ENCODE results near the gene LCE1D.

Gene LCE1D

GRCh38 chr1:152760551-152761190 lies 35.9 kb upstream of the LCE1D start:
- WGBS (ENCODE audit: extremely low coverage, insufficient coverage, insufficient read length), result no CpG with 5 or more reads among the region's 31 CpGs
- no peaks in the 10 kb centered on the region for H3K27me3 ChIP-seq (ENCODE audit: insufficient read depth, low read length)
- H4K91ac ChIP-seq (ENCODE audit: low read depth, low read length), result no peak overlapping the region
- H3K4ac ChIP-seq (ENCODE audit: low read depth, low read length), result no peak overlapping the region
- H3K4me2 ChIP-seq (ENCODE audit: low read length), result no peak overlapping the region
- H2BK5ac ChIP-seq (ENCODE audit: low read depth, low read length, poor library complexity), result no peak overlapping the region
- H3K27ac ChIP-seq (ENCODE audit: low read depth, low read length), result no peak overlapping the region
- peaks cover 48% of the 10 kb centered on the region for H3K9me3 ChIP-seq (ENCODE audit: insufficient read depth, low read depth, low read length)
- H3K4me3 ChIP-seq (ENCODE audit: low read depth, low read length), result no peak overlapping the region
- no peak overlapping the region for H3K23ac ChIP-seq (ENCODE audit: low read length)
- no peak overlapping the region for H3K18ac ChIP-seq (ENCODE audit: low read length)
- H2BK120ac ChIP-seq (ENCODE audit: insufficient read depth, low read length, poor library complexity), result no peak overlapping the region
- H4K8ac ChIP-seq (ENCODE audit: low read depth, low read length), result no peak overlapping the region
- H2AFZ ChIP-seq (ENCODE audit: insufficient read depth, low read length, poor library complexity), result no peak overlapping the region
- H3K36me3 ChIP-seq (ENCODE audit: control insufficient read depth in 1 of 2, insufficient read depth in 2 of 2, low read length in 2 of 2), result no peaks in the 10 kb centered on the region
- no peak overlapping the region for H2BK12ac ChIP-seq (ENCODE audit: low read length)
- H3K4me1 ChIP-seq (ENCODE audit: control insufficient read depth in 1 of 2, insufficient read depth in 2 of 2, low read length in 2 of 2), result no peaks in the 10 kb centered on the region
- DNase-seq, result no peak
- no peak overlapping the region for H4K12ac ChIP-seq (ENCODE audit: low read depth, low read length)
- no peak overlapping the region for H3K14ac ChIP-seq (ENCODE audit: low read length)
- no peaks in the 10 kb centered on the region for H3K79me1 ChIP-seq (ENCODE audit: low read length)
- H2AK5ac ChIP-seq (ENCODE audit: low read length), result no peak overlapping the region
- H3K9ac ChIP-seq (ENCODE audit: low read length), result no peak overlapping the region
- no peaks in the 10 kb centered on the region for H3K79me2 ChIP-seq (ENCODE audit: control insufficient read depth, insufficient read depth, low read length, poor library complexity)

GRCh38 chr1:152761609-152762213 lies 34.8 kb upstream of the LCE1D start:
- H2BK12ac ChIP-seq (ENCODE audit: low read length), result no peak overlapping the region
- no peak overlapping the region for H3K9ac ChIP-seq (ENCODE audit: low read length)
- no peak overlapping the region for H3K23ac ChIP-seq (ENCODE audit: low read length)
- no peak overlapping the region for H3K4ac ChIP-seq (ENCODE audit: low read depth, low read length)
- no peak overlapping the region for H3K18ac ChIP-seq (ENCODE audit: low read length)
- H3K27me3 ChIP-seq (ENCODE audit: insufficient read depth, low read length), result no peaks in the 10 kb centered on the region
- H3K79me1 ChIP-seq (ENCODE audit: low read length), result no peaks in the 10 kb centered on the region
- no peak overlapping the region for H3K4me3 ChIP-seq (ENCODE audit: low read depth, low read length)
- H3K9me3 ChIP-seq (ENCODE audit: insufficient read depth, low read depth, low read length), result peaks cover 45% of the 10 kb centered on the region
- no peaks in the 10 kb centered on the region for H3K79me2 ChIP-seq (ENCODE audit: control insufficient read depth, insufficient read depth, low read length, poor library complexity)
- H3K14ac ChIP-seq (ENCODE audit: low read length), result no peak overlapping the region
- DNase-seq, result no peak
- H4K8ac ChIP-seq (ENCODE audit: low read depth, low read length), result no peak overlapping the region
- H4K12ac ChIP-seq (ENCODE audit: low read depth, low read length), result no peak overlapping the region
- H4K91ac ChIP-seq (ENCODE audit: low read depth, low read length), result no peak overlapping the region
- no peak overlapping the region for H2AFZ ChIP-seq (ENCODE audit: insufficient read depth, low read length, poor library complexity)
- WGBS (ENCODE audit: extremely low coverage, insufficient coverage, insufficient read length), result no CpG with 5 or more reads among the region's 3 CpGs
- H2AK5ac ChIP-seq (ENCODE audit: low read length), result no peak overlapping the region
- H3K36me3 ChIP-seq (ENCODE audit: control insufficient read depth in 1 of 2, insufficient read depth in 2 of 2, low read length in 2 of 2), result no peaks in the 10 kb centered on the region
- H3K27ac ChIP-seq (ENCODE audit: low read depth, low read length), result no peak overlapping the region
- no peaks in the 10 kb centered on the region for H3K4me1 ChIP-seq (ENCODE audit: control insufficient read depth in 1 of 2, insufficient read depth in 2 of 2, low read length in 2 of 2)
- H2BK5ac ChIP-seq (ENCODE audit: low read depth, low read length, poor library complexity), result no peak overlapping the region
- H2BK120ac ChIP-seq (ENCODE audit: insufficient read depth, low read length, poor library complexity), result no peak overlapping the region
- H3K4me2 ChIP-seq (ENCODE audit: low read length), result no peak overlapping the region

- H3K4ac ChIP-seq (ENCODE audit: low read depth, low read length), result no peak overlapping the region
- H3K4me1 ChIP-seq (ENCODE audit: control insufficient read depth in 1 of 2, insufficient read depth in 2 of 2, low read length in 2 of 2), result no peaks in the 10 kb centered on the region
- H3K9me3 ChIP-seq (ENCODE audit: insufficient read depth, low read depth, low read length), result peaks cover 14% of the 10 kb centered on the region
- H3K14ac ChIP-seq (ENCODE audit: low read length), result no peak overlapping the region
- no peak overlapping the region for H4K91ac ChIP-seq (ENCODE audit: low read depth, low read length)
- H3K27me3 ChIP-seq (ENCODE audit: insufficient read depth, low read length), result no peaks in the 10 kb centered on the region
- H3K23ac ChIP-seq (ENCODE audit: low read length), result no peak overlapping the region
- H3K4me3 ChIP-seq (ENCODE audit: low read depth, low read length), result no peak overlapping the region
- no peak overlapping the region for H4K12ac ChIP-seq (ENCODE audit: low read depth, low read length)
- H2BK5ac ChIP-seq (ENCODE audit: low read depth, low read length, poor library complexity), result no peak overlapping the region
- H3K27ac ChIP-seq (ENCODE audit: low read depth, low read length), result no peak overlapping the region
- H4K8ac ChIP-seq (ENCODE audit: low read depth, low read length), result no peak overlapping the region
- H2BK120ac ChIP-seq (ENCODE audit: insufficient read depth, low read length, poor library complexity), result no peak overlapping the region
- H2AK5ac ChIP-seq (ENCODE audit: low read length), result no peak overlapping the region
- H3K36me3 ChIP-seq (ENCODE audit: control insufficient read depth in 1 of 2, insufficient read depth in 2 of 2, low read length in 2 of 2), result no peaks in the 10 kb centered on the region
- no peak overlapping the region for H3K4me2 ChIP-seq (ENCODE audit: low read length)
- H2BK12ac ChIP-seq (ENCODE audit: low read length), result no peak overlapping the region
- no peak overlapping the region for H3K9ac ChIP-seq (ENCODE audit: low read length)
- H3K18ac ChIP-seq (ENCODE audit: low read length), result no peak overlapping the region
- no peaks in the 10 kb centered on the region for H3K79me1 ChIP-seq (ENCODE audit: low read length)
- no peak for DNase-seq
- H3K79me2 ChIP-seq (ENCODE audit: control insufficient read depth, insufficient read depth, low read length, poor library complexity), result no peaks in the 10 kb centered on the region
- H2AFZ ChIP-seq (ENCODE audit: insufficient read depth, low read length, poor library complexity), result no peak overlapping the region
- no CpG with 5 or more reads among the region's 8 CpGs for WGBS (ENCODE audit: extremely low coverage, insufficient coverage, insufficient read length)
Measured at GRCh38 chr1:152768847-152769533, 27.5 kb upstream of the LCE1D start.

GRCh38 chr1:152770411-152770810 lies 26.1 kb upstream of the LCE1D start:
- no peaks in the 10 kb centered on the region for H3K27me3 ChIP-seq (ENCODE audit: insufficient read depth, low read length)
- H3K79me1 ChIP-seq (ENCODE audit: low read length), result no peaks in the 10 kb centered on the region
- no peaks in the 10 kb centered on the region for H3K4me1 ChIP-seq (ENCODE audit: control insufficient read depth in 1 of 2, insufficient read depth in 2 of 2, low read length in 2 of 2)
- H2BK12ac ChIP-seq (ENCODE audit: low read length), result no peak overlapping the region
- H4K91ac ChIP-seq (ENCODE audit: low read depth, low read length), result no peak overlapping the region
- no peak overlapping the region for H2AK5ac ChIP-seq (ENCODE audit: low read length)
- H2BK120ac ChIP-seq (ENCODE audit: insufficient read depth, low read length, poor library complexity), result no peak overlapping the region
- H3K36me3 ChIP-seq (ENCODE audit: control insufficient read depth in 1 of 2, insufficient read depth in 2 of 2, low read length in 2 of 2), result no peaks in the 10 kb centered on the region
- no peak overlapping the region for H2BK5ac ChIP-seq (ENCODE audit: low read depth, low read length, poor library complexity)
- peaks cover 16% of the 10 kb centered on the region for H3K9me3 ChIP-seq (ENCODE audit: insufficient read depth, low read depth, low read length)
- H2AFZ ChIP-seq (ENCODE audit: insufficient read depth, low read length, poor library complexity), result no peak overlapping the region
- H3K4me2 ChIP-seq (ENCODE audit: low read length), result no peak overlapping the region
- no peak overlapping the region for H3K9ac ChIP-seq (ENCODE audit: low read length)
- no peak overlapping the region for H3K4ac ChIP-seq (ENCODE audit: low read depth, low read length)
- H4K8ac ChIP-seq (ENCODE audit: low read depth, low read length), result no peak overlapping the region
- H3K14ac ChIP-seq (ENCODE audit: low read length), result no peak overlapping the region
- WGBS (ENCODE audit: extremely low coverage, insufficient coverage, insufficient read length), result no CpG with 5 or more reads among the region's 1 CpG
- no peak overlapping the region for H3K23ac ChIP-seq (ENCODE audit: low read length)
- no peak overlapping the region for H3K4me3 ChIP-seq (ENCODE audit: low read depth, low read length)
- no peak overlapping the region for H3K27ac ChIP-seq (ENCODE audit: low read depth, low read length)
- no peak overlapping the region for H3K18ac ChIP-seq (ENCODE audit: low read length)
- no peak overlapping the region for H4K12ac ChIP-seq (ENCODE audit: low read depth, low read length)
- no peaks in the 10 kb centered on the region for H3K79me2 ChIP-seq (ENCODE audit: control insufficient read depth, insufficient read depth, low read length, poor library complexity)
- no peak for DNase-seq

All from trophoblast cell (in vitro differentiated cells and primary cell).